ENCODE results near the gene PRDM15. TPM values are rescaled to one million over a fixed set of nuclear protein-coding genes. Genes with fewer than 3 reads are reported as not detected.

The PRDM15 gene
- total RNA-seq, 1 donor from 2014 or later: 10.2 TPM

DNA sequence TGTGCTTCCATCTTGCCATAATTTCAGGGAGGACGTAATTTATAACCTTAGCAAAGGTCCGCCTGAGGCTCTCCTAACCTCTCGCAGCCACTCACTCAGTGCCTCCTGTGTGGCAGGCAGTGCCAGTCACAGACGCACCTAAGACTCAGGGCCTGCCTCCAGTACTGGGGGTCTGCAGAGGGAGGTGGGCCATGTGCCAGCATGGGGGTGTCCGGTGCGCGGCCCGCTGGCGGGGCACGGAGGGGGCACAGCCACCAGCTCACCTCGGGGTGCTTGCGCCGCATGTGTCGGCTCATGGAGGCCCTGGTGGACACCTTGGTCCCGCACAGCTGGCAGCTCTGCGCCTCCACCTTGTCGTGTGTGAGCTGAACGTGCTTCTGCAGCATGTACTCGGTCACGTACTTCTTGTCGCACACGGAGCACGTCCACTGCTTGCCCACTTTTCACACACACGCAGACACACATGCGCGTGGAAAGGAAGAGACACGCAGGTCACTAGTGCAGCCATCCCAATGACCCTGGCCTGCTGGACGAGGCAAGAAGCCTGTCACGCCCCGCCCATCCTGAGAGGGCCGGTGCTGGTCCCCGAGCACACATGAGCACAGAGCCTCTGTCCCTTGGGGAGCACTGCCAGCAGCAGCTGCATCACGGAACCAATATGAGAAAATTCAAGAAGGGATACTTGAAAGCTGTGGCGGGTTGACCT, 69.1 kb downstream of the PRDM15 start:
- peaks cover 12% of the 10 kb centered on the region for H3K36me3 Mint-ChIP-seq (ENCODE audit: unreplicated experiment)
- no peak overlapping the region for H3K4me3 Mint-ChIP-seq (ENCODE audit: unreplicated experiment)
- no peak for DNase-seq
- no peak overlapping the region for H3K27ac Mint-ChIP-seq (ENCODE audit: unreplicated experiment)
- peaks cover 2% of the 10 kb centered on the region for H3K9me3 Mint-ChIP-seq (ENCODE audit: unreplicated experiment)
- no peaks in the 10 kb centered on the region for H3K4me1 Mint-ChIP-seq (ENCODE audit: low read depth, unreplicated experiment)
- H3K27me3 Mint-ChIP-seq (ENCODE audit: unreplicated experiment): no peaks in the 10 kb centered on the region
- TF ChIP-seq, protein P1, sequence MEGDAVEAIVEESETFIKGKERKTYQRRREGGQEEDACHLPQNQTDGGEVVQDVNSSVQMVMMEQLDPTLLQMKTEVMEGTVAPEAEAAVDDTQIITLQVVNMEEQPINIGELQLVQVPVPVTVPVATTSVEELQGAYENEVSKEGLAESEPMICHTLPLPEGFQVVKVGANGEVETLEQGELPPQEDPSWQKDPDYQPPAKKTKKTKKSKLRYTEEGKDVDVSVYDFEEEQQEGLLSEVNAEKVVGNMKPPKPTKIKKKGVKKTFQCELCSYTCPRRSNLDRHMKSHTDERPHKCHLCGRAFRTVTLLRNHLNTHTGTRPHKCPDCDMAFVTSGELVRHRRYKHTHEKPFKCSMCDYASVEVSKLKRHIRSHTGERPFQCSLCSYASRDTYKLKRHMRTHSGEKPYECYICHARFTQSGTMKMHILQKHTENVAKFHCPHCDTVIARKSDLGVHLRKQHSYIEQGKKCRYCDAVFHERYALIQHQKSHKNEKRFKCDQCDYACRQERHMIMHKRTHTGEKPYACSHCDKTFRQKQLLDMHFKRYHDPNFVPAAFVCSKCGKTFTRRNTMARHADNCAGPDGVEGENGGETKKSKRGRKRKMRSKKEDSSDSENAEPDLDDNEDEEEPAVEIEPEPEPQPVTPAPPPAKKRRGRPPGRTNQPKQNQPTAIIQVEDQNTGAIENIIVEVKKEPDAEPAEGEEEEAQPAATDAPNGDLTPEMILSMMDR (IDR thresholded peaks at IDR 0.05; ENCODE audit: partially characterized antibody, unreplicated experiment): no peak

DNA sequence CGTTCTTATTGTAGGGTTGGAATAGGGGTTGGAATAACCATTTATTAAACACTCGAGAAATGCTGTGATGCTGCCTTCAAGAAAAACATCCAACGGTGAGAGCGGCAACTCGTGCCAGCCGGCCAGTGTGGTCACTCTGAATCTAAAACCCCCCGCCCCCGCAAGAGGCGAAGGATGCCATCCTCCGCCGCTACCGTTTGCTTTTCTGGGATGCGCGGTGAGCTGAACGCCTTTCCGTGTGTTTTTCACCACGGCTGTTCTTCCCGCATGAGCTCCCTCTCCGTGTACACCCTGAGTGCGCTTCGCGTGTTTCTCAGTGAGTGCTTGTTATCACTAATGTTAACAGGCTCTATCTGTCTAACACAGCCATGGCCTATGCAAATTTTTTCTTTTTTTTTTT, 70.3 kb downstream of the PRDM15 start:
- Mint-ChIP-seq H3K4me3 (ENCODE audit: unreplicated experiment) (no peak overlapping the region), H3K27me3 (ENCODE audit: unreplicated experiment) (no peaks in the 10 kb centered on the region), H3K9me3 (ENCODE audit: unreplicated experiment) (peaks cover 2% of the 10 kb centered on the region), H3K27ac (ENCODE audit: unreplicated experiment) (no peak overlapping the region), H3K36me3 (ENCODE audit: unreplicated experiment) (peaks cover 12% of the 10 kb centered on the region), H3K4me1 (ENCODE audit: low read depth, unreplicated experiment) (no peaks in the 10 kb centered on the region)
- no peak for DNase-seq
- TF ChIP-seq, protein P1 (IDR thresholded peaks at IDR 0.05; ENCODE audit: partially characterized antibody, unreplicated experiment): no peak

DNA sequence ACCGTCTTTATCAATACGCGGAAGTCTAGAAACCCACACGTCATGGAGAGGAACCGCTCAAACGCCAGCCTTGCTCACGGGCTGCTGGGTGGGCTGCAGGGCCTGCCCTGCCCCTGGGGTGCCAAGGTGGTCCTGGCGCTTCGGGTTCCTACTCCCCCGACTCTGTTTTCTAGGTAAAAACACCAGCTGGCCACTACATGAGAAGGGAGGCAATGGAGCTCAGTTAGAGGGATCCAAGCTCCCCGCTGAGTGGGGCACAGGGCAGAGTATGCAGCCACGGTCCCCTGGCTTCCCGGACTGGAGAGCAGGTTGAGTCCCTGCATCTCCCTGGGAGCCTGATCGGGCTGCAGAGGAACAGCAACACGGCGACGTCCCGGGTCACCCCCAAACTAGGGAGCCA, 71.0 kb downstream of the PRDM15 start:
- peaks cover 12% of the 10 kb centered on the region for H3K36me3 Mint-ChIP-seq (ENCODE audit: unreplicated experiment)
- H3K27ac Mint-ChIP-seq (ENCODE audit: unreplicated experiment): no peak overlapping the region

DNA sequence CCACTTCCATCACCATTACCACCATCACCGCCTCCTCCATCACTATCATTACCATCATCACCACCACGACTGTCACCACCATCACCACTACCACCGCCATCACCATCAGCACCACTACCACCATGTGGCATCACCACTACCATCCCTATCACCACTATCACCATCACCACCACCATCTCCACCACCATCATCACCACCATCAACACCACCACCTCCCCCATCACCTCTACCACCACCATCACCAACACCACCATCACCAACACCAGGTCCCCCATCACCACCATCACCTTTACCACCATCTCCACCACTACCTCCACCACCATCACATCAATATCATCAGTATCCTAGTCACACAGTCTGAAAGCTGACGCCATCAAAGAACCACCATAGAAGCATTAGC, 72.4 kb downstream of the PRDM15 start:
- no peak for DNase-seq
- TF ChIP-seq, protein P1 (IDR thresholded peaks at IDR 0.05; ENCODE audit: partially characterized antibody, unreplicated experiment): no peak
- H3K4me3 Mint-ChIP-seq (ENCODE audit: unreplicated experiment): no peak overlapping the region
- no peak overlapping the region for H3K27ac Mint-ChIP-seq (ENCODE audit: unreplicated experiment)
- peaks cover 12% of the 10 kb centered on the region for H3K36me3 Mint-ChIP-seq (ENCODE audit: unreplicated experiment)
- peaks cover 2% of the 10 kb centered on the region for H3K9me3 Mint-ChIP-seq (ENCODE audit: unreplicated experiment)
- H3K4me1 Mint-ChIP-seq (ENCODE audit: low read depth, unreplicated experiment): no peaks in the 10 kb centered on the region
- no peaks in the 10 kb centered on the region for H3K27me3 Mint-ChIP-seq (ENCODE audit: unreplicated experiment)

More for the DNA sequence above, 71.0 kb downstream of the PRDM15 start:
- DNase-seq: no peak
- no peaks in the 10 kb centered on the region for H3K27me3 Mint-ChIP-seq (ENCODE audit: unreplicated experiment)
- no peak overlapping the region for H3K4me3 Mint-ChIP-seq (ENCODE audit: unreplicated experiment)
- H3K9me3 Mint-ChIP-seq (ENCODE audit: unreplicated experiment): peaks cover 2% of the 10 kb centered on the region
- TF ChIP-seq, protein P1 (IDR thresholded peaks at IDR 0.05; ENCODE audit: partially characterized antibody, unreplicated experiment): no peak
- H3K4me1 Mint-ChIP-seq (ENCODE audit: low read depth, unreplicated experiment): no peaks in the 10 kb centered on the region

DNA sequence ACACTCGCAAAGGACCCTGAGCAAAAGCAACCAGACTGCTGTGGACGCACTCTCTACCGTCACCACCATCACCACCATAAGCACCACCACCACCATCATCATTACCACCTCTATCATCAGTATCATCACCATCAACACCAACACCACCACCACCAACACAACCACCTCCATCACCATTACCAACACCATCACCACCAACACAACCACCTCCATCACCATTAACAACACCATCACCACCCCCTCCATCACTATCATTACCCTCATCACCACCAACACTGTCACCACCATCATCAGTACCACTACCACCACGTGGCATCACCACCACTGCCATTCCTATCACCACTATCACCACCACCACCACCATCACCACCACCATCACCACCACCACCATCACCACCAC, 73.5 kb downstream of the PRDM15 start:
- Mint-ChIP-seq H3K4me1 (ENCODE audit: low read depth, unreplicated experiment) (peaks cover 3% of the 10 kb centered on the region), H3K27ac (ENCODE audit: unreplicated experiment) (no peak overlapping the region), H3K27me3 (ENCODE audit: unreplicated experiment) (no peaks in the 10 kb centered on the region), H3K4me3 (ENCODE audit: unreplicated experiment) (no peak overlapping the region), H3K9me3 (ENCODE audit: unreplicated experiment) (peaks cover 2% of the 10 kb centered on the region), H3K36me3 (ENCODE audit: unreplicated experiment) (peaks cover 8% of the 10 kb centered on the region)
- DNase-seq: no peak
- TF ChIP-seq, protein P1 (IDR thresholded peaks at IDR 0.05; ENCODE audit: partially characterized antibody, unreplicated experiment): no peak
